Activated CD8-positive, alpha-beta T cell treated with anti-CD3 and anti-CD28 coated beads for 36 hours (primary cell): ENCODE data around the gene C1orf35. TPM values are rescaled to one million over a fixed set of nuclear protein-coding genes. Genes with fewer than 3 reads are reported as not detected.

Experiments used
- ATAC-seq: fragments of 200-7000 bp; cut with Tn5 transposase; one replicate; pipeline ENCODE4 v1.10.0; 2021; ENCODE audit warnings: mild to moderate bottlenecking, moderate library complexity
- CTCF ChIA-PET: fragments of 350-600 bp; sonication (Branson Sonifier 250); formaldehyde crosslinking; loops from one replicate; lab custom pipeline; 2021; ENCODE audit warnings: antibody characterized with exemption; lab: Charles Lee
- POLR2A ChIA-PET: fragments of 350-600 bp; sonication (Branson Sonifier 250); formaldehyde crosslinking; loops from one replicate; lab custom pipeline; 2021; ENCODE audit warnings: antibody characterized with exemption; lab: Charles Lee
- DNase-seq: peaks from one replicate; pipeline ENCODE4 v3.0.0-alpha.2; 2020
- H3K27ac Mint-ChIP-seq: one replicate; pipeline ENCODE4 v1.8.0; 2021; ENCODE audit warnings: mild to moderate bottlenecking, mixed read lengths
- H3K27me3 Mint-ChIP-seq: one replicate; pipeline ENCODE4 v1.8.0; 2021; ENCODE audit warnings: mixed read lengths
- H3K36me3 Mint-ChIP-seq: one replicate; pipeline ENCODE4 v1.8.0; 2021; ENCODE audit warnings: low read depth, mixed read lengths
- H3K4me1 Mint-ChIP-seq: one replicate; pipeline ENCODE4 v1.8.0; 2021; ENCODE audit warnings: low read depth, mixed read lengths
- H3K4me3 Mint-ChIP-seq: one replicate; pipeline ENCODE4 v1.8.0; 2021; ENCODE audit warnings: mild to moderate bottlenecking, moderate library complexity, mixed read lengths
- H3K9me3 Mint-ChIP-seq: one replicate; pipeline ENCODE4 v1.8.0; 2021; ENCODE audit warnings: mixed read lengths
- intact Hi-C: fragments of 100-400 bp; cut with micrococcal nuclease; formaldehyde crosslinking; loops from one replicate; pipeline ENCODE4 v1.10.0; 2022
- total RNA-seq, 2 experiments: library from RNA; stranded (reverse); gene quantifications; one replicate each; pipeline ENCODE4 v1.2.3, GENCODE V29; 2021
- TF ChIP-seq, protein P1 (sequence below): fragments of 200-600 bp; IDR thresholded peaks from one replicate; pipeline ENCODE4 v1.8.0; 2022; ENCODE audit warnings: antibody characterized with exemption, mild to moderate bottlenecking

C1orf35 gene
- total RNA-seq, 2 experiments from 2014 or later, result 22.2 to 23.5 TPM

DNA sequence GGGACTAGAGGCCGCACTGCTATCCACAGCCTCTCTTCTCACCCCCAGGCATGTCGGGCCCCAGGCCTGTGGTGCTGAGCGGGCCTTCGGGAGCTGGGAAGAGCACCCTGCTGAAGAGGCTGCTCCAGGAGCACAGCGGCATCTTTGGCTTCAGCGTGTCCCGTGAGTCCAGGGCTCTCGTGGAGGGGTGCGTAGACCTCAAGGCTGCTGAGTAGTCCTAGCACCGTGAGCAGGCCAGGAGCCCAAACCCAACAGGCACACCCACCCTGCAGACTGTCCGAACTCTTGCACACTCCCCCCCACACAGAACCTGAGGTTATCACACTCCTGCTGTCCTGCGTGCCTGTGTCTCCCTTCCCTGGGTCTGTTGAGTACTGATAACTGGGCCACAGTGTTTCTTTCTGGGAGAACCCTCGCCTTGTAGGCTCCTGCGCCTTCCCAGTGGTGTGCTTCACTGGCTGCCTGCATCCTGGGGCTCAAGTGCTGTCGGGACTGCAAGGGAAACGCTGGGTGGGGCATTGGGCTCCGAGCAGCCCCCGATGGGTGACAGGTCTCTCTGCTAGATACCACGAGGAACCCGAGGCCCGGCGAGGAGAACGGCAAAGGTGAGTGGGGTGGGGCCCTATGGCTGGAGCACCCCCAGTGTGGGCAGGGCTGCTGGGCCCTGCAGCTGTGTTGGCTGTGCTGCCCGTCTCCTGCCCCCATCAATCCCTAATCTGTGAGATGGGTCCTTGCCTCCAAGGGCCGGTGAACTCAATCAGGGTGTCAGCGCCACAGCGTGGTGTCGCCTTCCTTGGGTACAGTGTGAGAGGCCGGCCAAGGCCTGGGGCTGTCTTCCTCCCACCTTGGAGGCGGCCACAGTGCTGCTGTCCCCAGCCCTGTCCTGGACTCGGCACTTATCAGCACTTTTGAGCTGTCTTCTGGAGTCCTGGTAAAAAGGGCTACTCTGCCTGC lies 42.6 kb upstream of the C1orf35 start:
- ChIA-PET CTCF (no interaction called here), POLR2A (no interaction called here)
- Mint-ChIP-seq H3K4me3 (no peak overlapping the region), H3K9me3 (no peaks in the 10 kb centered on the region), H3K27ac (no peak overlapping the region), H3K27me3 (no peaks in the 10 kb centered on the region), H3K4me1 (peaks cover 30% of the 10 kb centered on the region), H3K36me3 (peaks cover 32% of the 10 kb centered on the region)
- ATAC-seq (no peak), DNase-seq (no peak)
- TF ChIP-seq, protein P1, sequence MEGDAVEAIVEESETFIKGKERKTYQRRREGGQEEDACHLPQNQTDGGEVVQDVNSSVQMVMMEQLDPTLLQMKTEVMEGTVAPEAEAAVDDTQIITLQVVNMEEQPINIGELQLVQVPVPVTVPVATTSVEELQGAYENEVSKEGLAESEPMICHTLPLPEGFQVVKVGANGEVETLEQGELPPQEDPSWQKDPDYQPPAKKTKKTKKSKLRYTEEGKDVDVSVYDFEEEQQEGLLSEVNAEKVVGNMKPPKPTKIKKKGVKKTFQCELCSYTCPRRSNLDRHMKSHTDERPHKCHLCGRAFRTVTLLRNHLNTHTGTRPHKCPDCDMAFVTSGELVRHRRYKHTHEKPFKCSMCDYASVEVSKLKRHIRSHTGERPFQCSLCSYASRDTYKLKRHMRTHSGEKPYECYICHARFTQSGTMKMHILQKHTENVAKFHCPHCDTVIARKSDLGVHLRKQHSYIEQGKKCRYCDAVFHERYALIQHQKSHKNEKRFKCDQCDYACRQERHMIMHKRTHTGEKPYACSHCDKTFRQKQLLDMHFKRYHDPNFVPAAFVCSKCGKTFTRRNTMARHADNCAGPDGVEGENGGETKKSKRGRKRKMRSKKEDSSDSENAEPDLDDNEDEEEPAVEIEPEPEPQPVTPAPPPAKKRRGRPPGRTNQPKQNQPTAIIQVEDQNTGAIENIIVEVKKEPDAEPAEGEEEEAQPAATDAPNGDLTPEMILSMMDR, result no peak
- intact Hi-C loops, result no loop called here

DNA sequence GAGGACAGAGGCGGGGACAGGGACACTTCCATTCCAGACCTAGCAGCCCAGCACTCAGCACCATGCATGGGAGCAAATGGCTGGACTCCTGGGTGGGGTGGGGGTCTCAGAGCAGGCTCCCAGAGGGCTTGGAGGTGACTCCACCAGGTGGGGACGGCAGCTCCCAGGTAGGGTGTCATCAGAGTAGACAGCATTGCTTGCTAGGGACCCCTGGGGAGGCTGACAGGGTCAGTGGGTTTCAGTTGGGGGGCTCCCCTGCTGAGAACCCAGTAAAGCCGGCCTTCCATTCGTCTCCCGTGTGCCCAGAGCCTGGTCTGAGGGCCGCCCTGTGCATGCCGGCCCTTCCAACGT lies 41.8 kb upstream of the C1orf35 start:
- Mint-ChIP-seq H3K4me1 (peaks cover 30% of the 10 kb centered on the region), H3K4me3 (no peak overlapping the region), H3K27ac (no peak overlapping the region), H3K27me3 (no peaks in the 10 kb centered on the region), H3K9me3 (no peaks in the 10 kb centered on the region), H3K36me3 (peaks cover 35% of the 10 kb centered on the region)
- ATAC-seq (no peak), DNase-seq (no peak)
- TF ChIP-seq, protein P1, result no peak
- CTCF ChIA-PET, result no interaction called here
- intact Hi-C loops, result no loop called here
- POLR2A ChIA-PET, result no interaction called here

DNA sequence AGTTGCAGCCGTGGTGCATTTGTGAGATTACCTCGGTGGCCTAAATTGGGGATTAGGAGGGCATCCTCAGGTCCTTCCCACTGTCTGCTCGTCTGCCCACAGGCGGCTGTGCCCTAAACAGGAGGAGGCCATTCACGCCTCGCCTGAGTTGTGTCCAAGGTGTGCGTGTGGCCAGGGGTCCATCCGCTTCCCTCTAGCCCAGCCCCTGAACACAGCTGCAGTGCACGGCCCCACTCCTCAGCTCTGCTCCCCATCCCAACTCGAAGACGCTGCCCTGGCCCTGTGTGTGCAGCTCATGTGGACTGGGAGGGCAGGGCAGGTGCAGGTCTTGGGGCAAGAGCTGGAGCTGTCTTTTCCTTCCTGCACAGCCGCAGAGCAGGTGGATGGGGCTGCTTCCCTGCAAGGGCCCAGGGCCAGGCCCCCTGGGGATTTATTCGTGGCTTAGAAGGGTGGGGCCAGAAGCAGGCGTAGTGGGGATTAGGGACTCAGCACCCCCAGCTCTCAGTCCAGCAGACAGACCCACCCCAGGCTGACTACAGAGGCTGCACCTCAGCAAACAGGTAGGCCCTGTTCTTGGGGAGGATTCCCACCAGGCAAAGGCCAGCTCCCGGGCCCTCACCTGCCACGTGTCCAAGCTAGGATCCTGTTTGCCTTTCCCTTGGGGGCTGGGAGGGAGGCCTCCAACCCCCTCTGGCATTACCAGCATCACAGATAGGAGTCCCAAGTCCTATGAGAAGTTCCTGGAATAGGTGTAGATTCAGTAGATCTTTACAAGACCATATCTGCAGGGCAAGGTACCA lies 41.3 kb upstream of the C1orf35 start:
- H3K4me3 Mint-ChIP-seq, result peak overlapping the region; percentile 99
- intact Hi-C loops, result no loop called here
- POLR2A ChIA-PET, result no interaction called here
- TF ChIP-seq, protein P1, result no peak
- no peak overlapping the region for H3K27ac Mint-ChIP-seq
- peaks cover 35% of the 10 kb centered on the region for H3K36me3 Mint-ChIP-seq
- ATAC-seq (no peak), DNase-seq (no peak)
- CTCF ChIA-PET, result no interaction called here
- H3K4me1 Mint-ChIP-seq, result peaks cover 30% of the 10 kb centered on the region
- no peaks in the 10 kb centered on the region for H3K9me3 Mint-ChIP-seq
- no peaks in the 10 kb centered on the region for H3K27me3 Mint-ChIP-seq

DNA sequence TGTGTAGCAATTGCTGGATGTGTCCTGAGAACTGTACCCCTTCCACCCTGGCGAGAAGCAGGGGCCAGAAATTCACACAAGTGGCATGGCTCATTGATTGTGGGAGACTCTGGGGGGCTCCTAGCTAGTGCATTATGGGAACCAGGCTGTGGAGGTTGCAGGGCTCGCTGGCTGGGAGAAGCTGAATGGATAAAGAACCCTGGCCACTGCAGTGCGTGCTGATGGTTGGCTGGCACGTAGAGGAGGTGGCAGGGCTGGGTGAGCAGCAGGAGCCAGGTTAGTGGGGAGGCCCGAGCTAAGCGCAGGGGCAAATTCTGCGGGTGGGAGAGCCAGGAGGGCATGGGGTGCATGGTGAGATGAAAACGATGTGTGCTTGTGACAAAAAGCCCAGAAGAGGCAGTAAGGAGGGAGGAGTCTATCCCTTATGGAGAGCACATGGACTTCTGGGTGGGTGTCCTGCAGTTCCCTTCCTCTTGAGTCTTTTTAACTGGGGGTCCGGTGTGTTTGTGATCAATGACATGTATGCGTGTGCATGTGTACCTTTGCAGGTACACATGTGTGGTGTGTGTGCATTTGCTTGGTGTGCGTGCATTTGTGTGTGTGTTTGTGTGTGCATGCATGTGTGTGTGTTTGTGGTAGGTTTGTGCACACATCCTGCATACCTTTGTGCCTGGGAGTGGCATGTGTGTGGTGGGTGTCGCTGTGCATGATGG lies 40.5 kb upstream of the C1orf35 start:
- intact Hi-C loops, result no loop called here
- Mint-ChIP-seq H3K27ac (peak overlapping the region; percentile 99), H3K4me3 (peak overlapping the region; percentile 99), H3K36me3 (peaks cover 35% of the 10 kb centered on the region), H3K27me3 (no peaks in the 10 kb centered on the region), H3K4me1 (peaks cover 30% of the 10 kb centered on the region), H3K9me3 (no peaks in the 10 kb centered on the region)
- CTCF ChIA-PET, result interaction anchor here (1.1 to 7.4 kb wide), 4 partner anchors 9 to 22 kb away, joined by 3 to 44 read pairs (median 4); partner anchors contain the start of gene IBA57
- POLR2A ChIA-PET, result interaction anchor here (0.6 to 5.7 kb wide), 4 partner anchors 9 to 372 kb away, joined by 3 to 59 read pairs (median 10); partner anchors contain the start of gene IBA57
- DNase-seq (no peak), ATAC-seq (no peak)
- TF ChIP-seq, protein P1, result no peak
